GM13977 (cell line): ENCODE results near the gene UNC119B.

ENCODE experiments used
- DNase-seq: peaks from one replicate; pipeline ENCODE4 v3.0.0; 2012; ENCODE audit warnings: low spot score
- CTCF ChIP-seq: IDR thresholded peaks from 2 replicates; pipeline ENCODE4 v1.5.1; 2012; ENCODE audit warnings: mild to moderate bottlenecking, control low read depth; ENCODE audit not compliant: insufficient read depth; ENCODE audit errors: extremely low read depth, missing control alignments
- in situ Hi-C: fragments of 300-500 bp; cut with MboI; formaldehyde crosslinking; loops from one replicate; pipeline ENCODE4 v1.12.0; 2022; ENCODE audit warnings: low sequenced_read_pairs, low pct_unique_long_range_greater_than_20kb, mixed read lengths, inconsistent platforms; ENCODE audit not compliant: unreplicated experiment

Gene UNC119B

DNA sequence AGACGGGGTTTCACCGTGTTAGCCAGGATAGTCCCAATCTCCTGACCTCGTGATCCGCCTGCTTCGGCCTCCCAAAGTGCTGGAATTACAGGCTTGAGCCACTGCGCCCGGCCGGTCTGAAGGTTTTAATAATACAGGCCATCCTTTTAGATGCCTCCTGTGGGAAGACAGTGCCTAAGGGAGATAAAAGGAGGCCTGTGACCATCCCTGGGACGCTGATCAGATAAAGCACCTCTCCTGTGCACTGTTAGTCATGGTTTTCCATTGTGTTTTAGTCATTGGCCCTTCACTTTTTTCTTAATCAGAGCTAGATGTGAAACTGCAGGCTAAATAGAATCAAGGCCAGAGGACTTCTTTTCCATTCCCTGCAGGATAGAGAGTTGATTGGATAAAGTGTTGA, 7.8 kb downstream of the UNC119B start:
- in situ Hi-C loops: loop anchor here (10.0 kb wide), 2 partner anchors 73 to 133 kb away; partner anchors contain the start of genes CABP1 and POP5
- no peak for TF ChIP-seq CTCF
- no peak for DNase-seq

DNA sequence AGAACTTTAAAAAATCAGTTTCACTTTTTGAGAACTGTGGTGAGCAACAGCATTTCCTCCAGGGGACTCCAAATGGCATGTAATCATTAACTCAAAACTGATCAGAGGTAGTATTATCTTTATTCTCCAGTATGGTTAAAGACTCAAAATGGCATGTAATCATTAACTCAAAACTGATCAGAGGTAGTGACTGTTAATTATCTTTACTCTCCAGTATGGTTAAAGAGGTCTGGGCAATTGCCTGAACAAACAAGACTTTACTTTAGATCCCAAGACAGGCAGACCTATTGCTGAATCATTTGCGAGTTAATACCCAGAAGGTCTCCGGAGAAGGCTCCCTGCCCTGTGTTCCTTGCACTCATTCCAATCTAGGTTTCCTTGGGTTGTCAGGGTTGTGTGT, 8.8 kb downstream of the UNC119B start:
- in situ Hi-C loops: loop anchor here (10.0 kb wide), 2 partner anchors 74 to 134 kb away; partner anchors contain the start of genes CABP1 and POP5
- DNase-seq: no peak

DNA sequence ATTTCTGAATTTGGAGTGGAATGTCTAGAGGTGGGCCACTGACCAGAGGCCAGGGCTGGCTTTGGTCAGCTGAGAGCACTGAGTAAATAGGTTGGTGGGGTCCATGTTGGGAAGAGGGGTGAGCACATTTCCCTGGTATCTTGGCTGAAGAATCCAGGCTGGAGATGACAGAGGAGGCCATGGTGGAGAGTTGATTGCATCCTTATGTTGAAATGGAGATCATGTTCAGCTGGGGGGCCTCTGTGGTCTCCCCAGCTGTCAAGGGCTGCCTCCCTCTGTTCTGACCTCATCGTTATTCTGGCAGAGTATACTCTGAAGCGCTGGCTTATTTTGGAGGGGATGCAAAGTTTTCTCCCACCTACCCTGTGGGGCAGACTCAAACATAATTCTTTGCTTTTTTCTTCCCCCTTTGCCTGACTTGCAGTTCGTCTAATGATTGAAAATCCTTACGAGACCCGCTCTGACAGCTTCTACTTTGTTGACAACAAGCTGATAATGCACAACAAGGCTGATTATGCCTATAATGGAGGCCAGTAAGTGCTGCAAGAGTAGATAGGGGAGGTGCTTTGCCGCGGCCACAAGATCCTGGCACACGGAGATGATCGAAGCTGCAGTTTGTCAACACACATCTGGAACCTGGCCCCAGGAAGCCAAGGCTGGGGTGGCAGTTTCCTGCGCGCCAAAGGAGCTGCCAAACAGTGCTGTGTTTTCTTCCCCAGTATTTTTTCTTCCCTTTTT, 9.4 kb downstream of the UNC119B start:
- TF ChIP-seq CTCF: no peak
- in situ Hi-C loops: loop anchor here (10.0 kb wide), 2 partner anchors 75 to 135 kb away; partner anchors contain the start of genes CABP1 and POP5
- DNase-seq: no peak

More for the DNA sequence above, 8.8 kb downstream of the UNC119B start:
- no peak for TF ChIP-seq CTCF

GRCh38 chr12:120720234-120720986, 10.2 kb downstream of the UNC119B start:
- no peak for DNase-seq
- in situ Hi-C loops: no loop called here
- TF ChIP-seq CTCF: no peak

GRCh38 chr12:120720987-120721801, 10.9 kb downstream of the UNC119B start:
- in situ Hi-C loops: no loop called here
- no peak for DNase-seq
- TF ChIP-seq CTCF: no peak

- no peak for DNase-seq
- in situ Hi-C loops: no loop called here
- no peak for TF ChIP-seq CTCF
Observed at GRCh38 chr12:120721866-120722265, 11.6 kb downstream of the UNC119B start.
